ENCODE data around the gene SNUPN.
"Not testable (repeated sequence)": the region's sequence is repeated elsewhere in the genome, so short reads cannot be mapped to it uniquely, and the experiment has no call there.

SNUPN gene

GRCh38 chr15:75640483-75641178, 15.1 kb upstream of the SNUPN start:
- in situ Hi-C loops (cut with MboI; ENCODE audit: low pct_unique_long_range_greater_than_20kb, low sequenced_read_pairs): no loop called here

GRCh38 chr15:75639709-75640482, 14.4 kb upstream of the SNUPN start, which contains the start of gene IMP3:
Gene IMP3, minus strand, starts transcription at chr15:75640224. Its CDS starts 56 bp downstream, at chr15:75640168.
- peak; percentile 100 for DNase-seq
- in situ Hi-C loops (cut with MboI; ENCODE audit: low pct_unique_long_range_greater_than_20kb, low sequenced_read_pairs): no loop called here

More at GRCh38 chr15:75640483-75641178, 15.1 kb upstream of the SNUPN start:
- DNase-seq: peak; percentile 94

- in situ Hi-C loops (cut with MboI; ENCODE audit: low pct_unique_long_range_greater_than_20kb, low sequenced_read_pairs): no loop called here
- no peak for DNase-seq
These were observed 13.7 kb upstream of the SNUPN start for GRCh38 chr15:75639191-75639708.

- in situ Hi-C loops (cut with MboI; ENCODE audit: low pct_unique_long_range_greater_than_20kb, low sequenced_read_pairs): no loop called here
- no peak for DNase-seq
These were observed 11.9 kb upstream of the SNUPN start for GRCh38 chr15:75637245-75638009.

- no peak for DNase-seq
- in situ Hi-C loops (cut with MboI; ENCODE audit: low pct_unique_long_range_greater_than_20kb, low sequenced_read_pairs): no loop called here
These were observed 10.5 kb upstream of the SNUPN start for GRCh38 chr15:75636026-75636425.

DNA sequence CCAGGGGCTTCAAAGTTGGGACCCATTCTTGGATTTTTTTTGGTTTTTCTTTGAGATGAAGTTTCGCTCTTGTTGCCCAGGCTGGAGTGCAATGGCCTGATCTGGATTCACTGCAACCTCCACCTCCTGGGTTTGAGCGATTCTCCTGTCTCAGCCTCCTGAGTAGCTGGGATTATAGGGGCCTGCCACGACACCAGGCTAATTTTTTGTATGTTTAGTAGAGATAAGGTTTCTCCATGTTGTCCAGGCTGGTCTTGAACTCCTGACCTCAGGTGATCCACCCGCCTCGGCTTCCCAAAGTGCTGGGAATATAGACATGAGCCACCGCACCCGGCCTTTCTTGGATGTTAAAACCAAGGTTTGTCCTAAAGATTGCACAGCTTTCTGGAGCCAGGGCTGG, 8.4 kb upstream of the SNUPN start:
- DNase-seq; in situ Hi-C loops (cut with MboI; ENCODE audit: low pct_unique_long_range_greater_than_20kb, low sequenced_read_pairs): not testable (repeated sequence)

DNA sequence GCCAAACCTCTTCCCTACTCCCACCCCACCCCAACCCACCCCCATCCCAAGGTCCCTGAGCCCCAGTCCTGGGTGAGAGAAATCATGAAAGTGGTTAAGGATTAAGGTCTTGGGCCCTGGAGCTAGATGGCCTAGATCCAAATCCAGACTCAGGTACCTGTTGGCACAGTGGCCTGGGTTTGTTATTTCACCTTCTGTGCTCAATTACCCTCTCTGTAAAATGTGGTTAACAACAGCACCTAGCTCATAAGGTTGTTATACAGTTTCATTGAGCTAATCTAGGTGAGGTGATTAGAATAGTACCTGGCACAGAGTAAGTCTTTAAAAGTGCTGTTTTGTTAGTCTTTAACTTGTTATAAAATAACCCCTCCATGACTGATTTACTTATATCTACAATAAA, 6.4 kb upstream of the SNUPN start:
- in situ Hi-C loops (cut with MboI; ENCODE audit: low pct_unique_long_range_greater_than_20kb, low sequenced_read_pairs): no loop called here
- DNase-seq: no peak

DNA sequence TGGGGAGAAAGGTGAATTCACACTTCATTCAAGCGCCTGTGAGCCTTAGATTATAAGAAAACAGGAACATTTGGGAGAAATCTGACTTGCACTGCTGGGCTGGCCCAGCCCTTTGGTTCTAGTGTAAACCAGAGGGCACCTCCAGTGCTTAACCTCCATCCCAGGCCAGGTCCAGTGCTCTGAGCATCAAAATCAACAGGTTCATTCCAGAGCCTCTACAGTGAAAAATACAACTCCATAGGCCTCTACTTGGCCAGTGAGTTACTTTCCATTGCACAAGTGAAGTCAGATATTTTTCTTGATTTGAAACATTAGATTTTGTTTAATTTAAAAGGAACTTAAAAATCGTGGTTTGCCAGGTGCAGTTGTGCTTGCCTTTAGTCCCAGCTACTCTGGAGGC, 3.0 kb downstream of the SNUPN start:
- in situ Hi-C loops (cut with MboI; ENCODE audit: low pct_unique_long_range_greater_than_20kb, low sequenced_read_pairs): no loop called here
- no peak for DNase-seq

GRCh38 chr15:75620841-75621391, 4.6 kb downstream of the SNUPN start:
- in situ Hi-C loops (cut with MboI; ENCODE audit: low pct_unique_long_range_greater_than_20kb, low sequenced_read_pairs): no loop called here
- no peak for DNase-seq

GRCh38 chr15:75620058-75620820, 5.3 kb downstream of the SNUPN start:
- in situ Hi-C loops (cut with MboI; ENCODE audit: low pct_unique_long_range_greater_than_20kb, low sequenced_read_pairs): no loop called here
- DNase-seq: peak; percentile 52

GRCh38 chr15:75616766-75617165, 8.8 kb downstream of the SNUPN start:
- in situ Hi-C loops (cut with MboI; ENCODE audit: low pct_unique_long_range_greater_than_20kb, low sequenced_read_pairs): no loop called here
- DNase-seq: no peak

GRCh38 chr15:75606711-75607699, 18.5 kb downstream of the SNUPN start:
- DNase-seq: peak; percentile 85
- in situ Hi-C loops (cut with MboI; ENCODE audit: low pct_unique_long_range_greater_than_20kb, low sequenced_read_pairs): no loop called here

DNA sequence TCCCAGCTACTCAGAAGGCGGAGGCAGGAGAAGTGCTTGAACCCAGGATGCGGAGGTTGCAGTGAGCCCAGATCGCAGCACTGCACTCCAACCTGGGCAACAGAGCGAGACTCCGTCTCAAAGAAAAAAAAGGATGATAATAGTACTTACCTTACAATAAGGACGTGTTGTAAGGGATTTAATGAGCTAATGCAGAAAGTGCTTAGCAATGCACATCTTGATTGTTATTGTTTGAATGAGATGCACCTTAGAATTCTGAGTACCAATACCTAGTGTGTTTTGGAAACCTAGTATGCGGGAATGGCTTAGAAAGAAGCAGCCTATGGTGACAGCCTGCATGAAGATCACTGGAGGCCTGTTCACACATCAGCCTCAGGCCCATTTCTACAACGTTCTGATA, 19.5 kb downstream of the SNUPN start:
- in situ Hi-C loops (cut with MboI; ENCODE audit: low pct_unique_long_range_greater_than_20kb, low sequenced_read_pairs): no loop called here
- no peak for DNase-seq

DNA sequence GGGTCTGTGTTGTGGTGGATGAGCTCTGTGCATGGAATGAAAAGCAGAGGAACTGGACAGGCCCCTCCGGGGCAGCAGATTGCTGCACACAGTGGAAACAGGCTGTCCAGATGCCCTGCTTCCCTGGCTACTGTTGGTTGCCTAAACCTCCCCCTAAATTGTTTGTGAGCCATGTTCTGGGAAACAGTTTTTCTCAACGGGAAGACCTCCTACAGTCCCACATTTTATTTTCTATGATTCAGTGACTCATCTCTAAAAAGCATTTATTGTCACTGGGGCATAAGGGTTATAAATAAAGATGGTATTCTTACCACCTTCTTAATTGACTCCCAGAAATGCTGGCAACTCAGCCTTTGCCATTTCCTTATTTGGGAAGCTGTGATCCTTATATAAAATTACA, 26.1 kb downstream of the SNUPN start:
- DNase-seq: no peak
- in situ Hi-C loops (cut with MboI; ENCODE audit: low pct_unique_long_range_greater_than_20kb, low sequenced_read_pairs): no loop called here

DNA sequence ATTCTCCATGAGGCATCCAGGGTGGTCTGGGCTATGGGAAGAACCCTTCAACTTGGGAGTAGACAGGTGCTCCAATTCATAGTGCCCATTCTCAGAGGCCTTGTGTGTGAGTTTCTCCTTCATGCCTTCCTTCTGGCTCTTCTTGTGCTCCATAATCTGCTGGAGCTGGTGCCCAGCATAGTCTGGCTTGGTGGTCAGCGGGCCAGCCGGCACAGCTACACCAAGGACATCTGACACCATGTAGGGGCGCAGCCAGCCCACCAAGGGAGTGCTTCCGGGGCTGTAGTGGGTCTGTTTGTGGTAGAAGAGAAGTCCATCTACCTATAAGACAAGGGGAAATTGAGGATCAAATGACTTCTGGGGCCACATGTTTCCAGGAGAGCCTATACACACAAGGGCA, 27.2 kb downstream of the SNUPN start:
- DNase-seq: no peak
- in situ Hi-C loops (cut with MboI; ENCODE audit: low pct_unique_long_range_greater_than_20kb, low sequenced_read_pairs): no loop called here

- peak; percentile 75 for DNase-seq
- in situ Hi-C loops (cut with MboI; ENCODE audit: low pct_unique_long_range_greater_than_20kb, low sequenced_read_pairs): no loop called here
These were observed 27.7 kb downstream of the SNUPN start for GRCh38 chr15:75597667-75598341.

DNA sequence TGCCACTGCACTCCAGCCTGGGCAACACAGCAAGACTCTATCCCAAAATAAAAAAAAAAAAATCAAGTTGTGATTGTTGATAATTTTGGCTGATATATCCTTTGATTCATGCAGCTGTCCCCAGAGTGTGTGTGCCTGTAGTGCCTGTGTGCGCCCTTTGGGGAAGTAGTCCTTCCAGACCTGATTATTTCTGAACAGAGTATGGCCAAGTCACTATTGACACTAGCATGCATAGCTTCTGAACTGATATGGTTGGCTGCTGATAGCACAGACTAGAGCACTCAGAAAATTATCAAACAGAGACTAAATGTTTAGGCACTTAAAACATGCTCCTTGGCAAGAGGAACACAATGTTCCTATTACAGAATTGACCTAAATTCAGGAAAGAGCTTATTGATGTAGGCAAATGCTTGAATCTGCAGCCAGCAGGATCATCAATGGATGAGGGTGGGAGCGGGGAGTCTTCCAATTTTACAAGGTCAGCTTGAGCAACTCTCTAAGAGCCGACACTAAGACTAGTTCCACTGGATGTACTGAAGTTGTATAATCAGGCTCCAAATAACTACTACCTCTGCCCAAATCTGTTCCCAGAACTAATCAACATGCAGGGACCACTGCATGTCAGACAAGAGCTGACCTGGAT, 28.7 kb downstream of the SNUPN start:
- DNase-seq: no peak
- in situ Hi-C loops (cut with MboI; ENCODE audit: low pct_unique_long_range_greater_than_20kb, low sequenced_read_pairs): no loop called here

Measured in KBM-7 (cell line).